Measurements from ENCODE around the gene TMEM138.
"Not testable (repeated sequence)": the region's sequence is repeated elsewhere in the genome, so short reads cannot be mapped to it uniquely, and the experiment has no call there.

DNA sequence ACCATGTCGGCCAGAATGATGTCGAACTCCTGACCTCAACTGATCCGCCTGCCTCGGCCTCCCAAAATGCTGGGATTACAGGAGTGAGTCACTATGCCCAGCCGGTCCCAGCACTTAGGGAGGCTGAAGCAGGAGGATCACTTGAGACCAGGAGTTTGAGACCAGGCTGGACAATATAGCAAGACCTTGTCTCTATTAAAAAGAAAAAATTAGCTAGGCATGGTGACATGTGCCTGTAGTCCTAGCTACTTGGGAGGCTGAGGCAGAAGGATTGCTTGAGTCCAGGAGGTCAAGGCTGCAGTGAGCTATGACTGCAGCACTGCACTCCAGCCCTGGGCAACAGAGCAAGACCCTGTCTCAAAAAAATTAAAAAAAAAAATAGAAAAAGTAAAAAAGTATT lies 21.7 kb downstream of the TMEM138 start:
- TF ChIP-seq, protein P1, sequence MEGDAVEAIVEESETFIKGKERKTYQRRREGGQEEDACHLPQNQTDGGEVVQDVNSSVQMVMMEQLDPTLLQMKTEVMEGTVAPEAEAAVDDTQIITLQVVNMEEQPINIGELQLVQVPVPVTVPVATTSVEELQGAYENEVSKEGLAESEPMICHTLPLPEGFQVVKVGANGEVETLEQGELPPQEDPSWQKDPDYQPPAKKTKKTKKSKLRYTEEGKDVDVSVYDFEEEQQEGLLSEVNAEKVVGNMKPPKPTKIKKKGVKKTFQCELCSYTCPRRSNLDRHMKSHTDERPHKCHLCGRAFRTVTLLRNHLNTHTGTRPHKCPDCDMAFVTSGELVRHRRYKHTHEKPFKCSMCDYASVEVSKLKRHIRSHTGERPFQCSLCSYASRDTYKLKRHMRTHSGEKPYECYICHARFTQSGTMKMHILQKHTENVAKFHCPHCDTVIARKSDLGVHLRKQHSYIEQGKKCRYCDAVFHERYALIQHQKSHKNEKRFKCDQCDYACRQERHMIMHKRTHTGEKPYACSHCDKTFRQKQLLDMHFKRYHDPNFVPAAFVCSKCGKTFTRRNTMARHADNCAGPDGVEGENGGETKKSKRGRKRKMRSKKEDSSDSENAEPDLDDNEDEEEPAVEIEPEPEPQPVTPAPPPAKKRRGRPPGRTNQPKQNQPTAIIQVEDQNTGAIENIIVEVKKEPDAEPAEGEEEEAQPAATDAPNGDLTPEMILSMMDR (conservative IDR thresholded peaks at IDR 0.05; ENCODE audit: low read length), result not testable (repeated sequence)
- not testable (repeated sequence) for TF ChIP-seq EZH2phosphoT487 (IDR thresholded peaks at IDR 0.05; ENCODE audit: borderline replicate concordance)

Data from Loucy (cell line).